GM18951 (cell line): ENCODE measurements around the gene TPD52L2.
A peak's percentile ranks its signal among the peaks of the same experiment; 100 is the strongest.

ENCODE experiments used
- POLR2A ChIP-seq: IDR thresholded peaks from 4 replicates; pipeline ENCODE4 v1.6.1; 2011; ENCODE audit warnings: mild to moderate bottlenecking; ENCODE audit not compliant: insufficient read length, insufficient read depth; ENCODE audit errors: extremely low read depth
- in situ Hi-C: fragments of 300-500 bp; cut with MboI; formaldehyde crosslinking; loops from one replicate; pipeline ENCODE4 v1.12.0; 2022; ENCODE audit warnings: low sequenced_read_pairs, mixed read lengths, inconsistent platforms; ENCODE audit not compliant: unreplicated experiment

The TPD52L2 gene

DNA sequence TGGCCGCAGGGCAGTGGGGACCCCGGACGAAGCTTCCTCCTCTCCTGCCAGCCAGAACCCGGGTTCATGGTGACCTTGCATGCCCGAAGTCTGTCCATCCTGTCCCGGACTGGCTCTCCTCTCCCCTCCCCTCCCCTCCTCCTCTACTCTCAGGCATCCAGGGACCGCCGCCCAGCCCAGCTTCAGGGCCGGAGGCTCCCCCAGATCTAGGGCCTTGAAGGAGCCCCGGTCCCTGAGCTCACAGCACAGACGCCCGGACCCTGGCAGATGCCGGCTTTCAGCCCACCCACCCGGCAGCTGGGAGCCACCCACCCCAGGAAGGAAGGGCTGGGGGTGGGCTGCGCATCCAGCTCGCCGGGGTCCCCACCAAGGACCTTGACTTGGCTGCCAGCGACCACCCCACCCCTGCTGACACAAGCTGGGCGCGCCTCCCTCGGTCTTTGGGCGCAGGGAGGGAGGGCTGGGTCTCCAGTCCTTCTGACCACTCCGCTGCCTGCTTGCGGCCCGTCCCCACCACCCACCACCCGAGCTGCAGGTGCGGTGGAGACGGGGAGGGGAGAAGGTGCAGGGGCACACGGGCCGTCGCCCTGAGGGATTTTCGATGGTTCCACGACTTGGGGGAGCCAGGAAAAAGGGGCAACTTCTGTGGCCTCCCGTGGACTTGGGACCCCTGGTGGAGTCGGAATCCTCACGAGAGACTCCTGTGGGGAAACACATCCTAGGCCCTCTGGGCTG, 9.5 kb upstream of the TPD52L2 start:
- in situ Hi-C loops = no loop called here
- TF ChIP-seq POLR2A = no peak

DNA sequence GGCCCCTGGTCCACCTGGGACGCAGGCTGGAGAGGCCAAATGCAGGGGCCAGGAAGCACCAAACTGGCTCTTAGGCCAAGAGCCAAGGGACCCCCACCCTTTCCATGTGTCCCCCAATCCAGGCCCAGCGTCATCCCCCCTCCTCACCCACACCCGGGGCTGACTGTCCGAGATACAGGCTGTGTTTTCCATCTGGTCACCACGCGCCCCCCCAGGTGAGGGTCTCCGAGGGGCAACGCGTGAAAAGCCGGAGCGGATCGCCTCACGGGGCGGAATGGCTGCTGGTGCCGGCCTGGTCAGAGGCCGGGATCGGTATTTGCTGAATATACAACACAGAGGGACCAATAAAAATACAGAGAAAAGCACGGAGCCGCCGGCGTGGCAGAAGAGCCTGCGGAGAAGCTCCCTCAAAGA, 9.0 kb upstream of the TPD52L2 start:
- in situ Hi-C loops = no loop called here
- no peak for TF ChIP-seq POLR2A

DNA sequence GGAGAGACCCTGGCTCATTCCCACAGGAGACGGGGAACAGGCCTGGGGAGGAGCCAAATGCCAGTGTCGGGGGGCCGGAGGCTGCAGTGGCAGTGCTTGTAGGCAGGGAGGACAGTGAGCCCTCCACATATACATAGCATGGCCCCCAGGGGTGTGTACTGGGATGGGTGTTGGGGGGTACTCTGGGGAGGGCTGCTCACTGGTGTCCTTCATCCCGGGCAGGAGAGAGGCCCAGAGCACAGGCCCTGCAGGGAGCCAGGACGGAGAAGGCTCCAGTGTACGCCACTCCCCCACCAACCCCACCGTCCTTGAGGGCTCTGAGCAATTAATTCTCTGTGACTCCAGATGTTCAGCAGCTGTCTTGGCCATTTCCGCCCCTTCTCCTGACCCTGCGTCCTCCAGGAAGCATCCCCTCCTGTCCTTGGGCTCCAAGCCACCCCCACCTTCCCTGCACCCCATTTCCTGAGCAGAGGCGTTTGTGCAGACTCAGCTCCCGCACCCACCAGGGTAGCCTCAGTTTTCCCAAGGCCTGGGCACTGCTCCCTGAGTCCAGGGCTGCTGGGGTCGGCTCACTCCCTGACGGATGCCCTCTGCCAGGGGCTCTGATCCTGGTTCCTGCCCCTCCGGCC, 7.2 kb upstream of the TPD52L2 start:
- in situ Hi-C loops = no loop called here
- peak; percentile 10 for TF ChIP-seq POLR2A

DNA sequence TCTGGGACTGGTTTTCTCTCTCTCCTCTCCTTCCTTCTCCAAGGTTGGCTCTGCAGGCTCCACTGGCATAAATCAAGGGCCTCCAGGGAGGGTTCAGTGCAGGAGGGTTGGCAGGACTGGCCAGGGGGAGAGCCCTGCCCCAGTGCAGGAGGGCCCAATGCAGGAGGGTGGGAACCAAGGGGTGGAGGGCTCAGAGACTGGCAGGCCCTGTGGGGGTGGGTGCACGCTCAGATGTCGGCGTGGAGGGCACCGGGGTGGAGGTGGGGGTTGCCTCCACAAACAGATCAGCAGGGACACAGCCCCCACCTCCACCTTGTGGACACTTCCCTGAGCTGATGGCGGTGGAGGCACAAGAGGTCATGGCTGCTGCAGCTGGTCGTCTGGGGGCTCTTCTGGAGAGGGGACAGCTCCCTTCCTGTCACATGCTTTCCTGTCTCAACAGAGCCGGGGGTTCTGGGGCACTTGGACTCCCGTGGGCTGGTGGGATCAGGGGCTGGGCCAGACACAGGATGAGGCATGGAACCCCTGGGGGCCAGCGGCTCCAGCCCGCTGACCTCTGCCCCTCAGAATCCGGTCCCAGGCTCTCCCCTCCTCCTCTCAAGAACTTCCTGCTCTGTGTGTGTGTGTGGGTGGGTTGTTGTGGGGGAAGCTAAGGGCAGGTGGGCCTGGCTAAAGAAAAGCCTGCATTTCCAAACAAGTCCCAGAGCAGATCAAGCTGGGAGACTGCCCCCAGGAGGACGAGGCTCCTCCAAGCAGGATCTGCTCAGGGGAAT, 6.5 kb upstream of the TPD52L2 start:
- TF ChIP-seq POLR2A = peak; percentile 2
- in situ Hi-C loops = no loop called here

DNA sequence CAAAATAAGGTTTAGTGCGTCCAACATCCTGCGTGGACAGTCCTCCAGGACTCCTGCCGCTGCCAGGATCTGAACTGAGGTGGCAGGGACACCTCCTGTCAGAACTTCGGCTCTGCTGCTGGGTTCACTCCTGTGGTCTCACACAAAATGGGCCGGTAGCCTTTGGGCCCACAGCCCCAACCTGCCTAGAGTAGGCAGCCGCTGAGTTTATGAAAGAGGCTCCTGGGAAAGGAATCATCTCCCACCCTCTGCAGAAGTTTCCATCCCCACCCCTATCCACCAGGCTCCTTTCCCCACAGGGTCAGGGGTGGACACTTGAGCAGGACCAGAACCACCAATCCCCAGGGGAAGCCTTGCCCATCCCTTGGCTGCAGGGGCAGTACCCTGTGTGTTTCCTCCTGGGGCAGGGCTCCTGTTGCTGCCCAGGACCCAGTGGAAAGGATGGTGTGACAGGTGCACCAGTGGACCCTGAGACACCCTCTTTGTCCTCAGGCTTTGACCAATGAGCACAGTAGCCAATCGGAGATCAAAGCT, 5.8 kb upstream of the TPD52L2 start:
- no peak for TF ChIP-seq POLR2A
- in situ Hi-C loops = no loop called here

DNA sequence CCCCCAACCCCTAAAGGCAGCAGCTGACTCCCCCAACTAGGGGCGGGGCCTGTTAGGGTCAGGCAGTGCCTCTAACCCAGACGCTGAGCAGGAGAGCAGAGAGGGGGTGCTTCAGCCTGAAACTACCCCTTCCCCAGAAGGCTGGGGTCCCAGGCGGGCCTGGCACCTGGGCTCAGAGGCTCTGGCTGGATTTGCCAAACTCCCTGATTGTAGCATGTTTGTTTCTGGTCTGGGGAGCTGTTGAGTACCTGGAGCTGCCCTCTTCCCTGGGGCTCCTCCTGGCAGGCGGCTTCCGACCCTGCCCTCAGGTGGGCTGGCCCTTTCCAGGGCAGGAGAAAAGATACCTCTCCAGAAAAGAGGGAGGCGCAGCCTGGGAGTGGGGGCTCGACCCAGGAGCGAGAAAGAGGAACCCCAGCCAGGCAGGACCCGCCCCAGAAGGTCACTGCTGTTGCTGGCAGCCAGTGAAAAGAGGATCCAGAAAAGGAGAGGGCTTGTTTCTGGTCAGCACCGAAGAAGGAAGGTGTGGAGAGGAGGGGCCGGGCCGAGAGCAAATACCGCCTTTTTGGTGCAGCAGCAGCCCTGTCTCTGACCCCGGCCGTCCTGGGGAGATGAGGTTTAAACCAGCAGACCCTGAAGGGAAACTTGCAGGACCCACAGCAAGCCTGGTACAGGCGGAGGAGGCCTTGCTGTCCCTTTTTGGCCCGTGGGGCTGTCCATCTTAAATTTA, 4.6 kb upstream of the TPD52L2 start:
- no peak for TF ChIP-seq POLR2A
- in situ Hi-C loops = no loop called here

DNA sequence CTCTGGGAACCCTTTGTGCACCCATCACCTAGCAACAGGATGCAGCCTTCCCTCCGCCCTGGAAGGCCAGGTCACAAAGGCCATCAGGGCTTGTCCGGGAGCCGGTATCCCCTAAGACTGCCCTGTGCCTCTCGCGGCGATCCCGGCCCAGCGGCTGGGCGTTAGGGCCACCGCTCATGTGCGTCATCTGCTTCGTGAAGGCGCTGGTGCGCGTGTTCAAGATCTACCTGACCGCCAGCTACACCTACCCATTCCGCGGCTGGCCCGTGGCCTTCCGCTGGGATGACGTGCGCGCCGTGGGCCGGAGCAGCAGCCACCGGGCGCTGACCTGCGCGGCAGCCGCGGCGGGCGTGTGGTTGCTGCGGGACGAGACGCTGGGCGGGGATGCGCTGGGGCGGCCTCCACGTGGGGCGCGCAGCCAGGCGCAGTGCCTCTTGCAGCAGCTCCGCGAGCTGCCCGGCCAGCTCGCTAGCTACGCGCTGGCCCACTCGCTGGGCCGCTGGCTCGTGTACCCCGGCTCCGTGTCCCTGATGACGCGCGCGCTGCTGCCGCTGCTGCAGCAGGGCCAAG, 3.6 kb upstream of the TPD52L2 start, which contains the start of gene ABHD16B:
TSS of gene ABHD16B (plus strand) at position 134 of the 570 bp plus-strand sequence. CDS start at position 177, 43 bp downstream.
- no peak for TF ChIP-seq POLR2A
- in situ Hi-C loops = no loop called here

DNA sequence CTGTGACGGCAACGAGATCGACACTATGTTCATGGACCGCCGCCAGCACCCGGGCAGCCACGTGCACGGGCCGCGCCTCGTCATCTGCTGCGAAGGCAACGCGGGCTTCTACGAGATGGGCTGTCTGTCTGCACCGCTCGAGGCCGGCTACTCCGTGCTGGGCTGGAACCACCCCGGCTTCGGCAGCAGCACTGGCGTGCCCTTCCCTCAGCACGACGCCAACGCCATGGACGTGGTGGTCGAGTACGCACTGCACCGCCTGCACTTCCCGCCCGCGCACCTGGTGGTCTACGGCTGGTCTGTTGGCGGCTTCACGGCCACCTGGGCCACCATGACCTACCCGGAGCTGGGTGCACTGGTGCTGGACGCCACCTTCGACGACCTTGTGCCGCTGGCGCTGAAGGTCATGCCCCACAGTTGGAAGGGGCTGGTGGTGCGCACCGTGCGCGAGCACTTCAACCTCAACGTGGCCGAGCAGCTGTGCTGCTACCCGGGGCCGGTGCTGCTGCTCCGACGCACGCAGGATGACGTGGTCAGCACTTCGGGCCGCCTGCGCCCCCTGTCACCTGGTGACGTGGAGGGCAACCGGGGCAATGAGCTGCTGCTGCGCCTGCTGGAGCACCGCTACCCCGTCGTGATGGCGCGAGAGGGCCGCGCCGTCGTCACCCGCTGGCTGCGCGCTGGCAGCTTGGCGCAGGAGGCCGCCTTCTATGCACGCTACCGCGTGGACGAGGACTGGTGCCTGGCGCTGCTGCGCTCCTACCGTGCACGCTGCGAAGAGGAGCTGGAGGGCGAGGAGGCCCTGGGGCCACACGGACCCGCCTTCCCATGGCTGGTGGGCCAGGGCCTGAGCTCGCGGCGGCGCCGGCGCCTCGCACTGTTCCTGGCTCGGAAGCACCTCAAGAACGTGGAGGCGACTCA, 2.8 kb upstream of the TPD52L2 start:
- in situ Hi-C loops = no loop called here
- no peak for TF ChIP-seq POLR2A

DNA sequence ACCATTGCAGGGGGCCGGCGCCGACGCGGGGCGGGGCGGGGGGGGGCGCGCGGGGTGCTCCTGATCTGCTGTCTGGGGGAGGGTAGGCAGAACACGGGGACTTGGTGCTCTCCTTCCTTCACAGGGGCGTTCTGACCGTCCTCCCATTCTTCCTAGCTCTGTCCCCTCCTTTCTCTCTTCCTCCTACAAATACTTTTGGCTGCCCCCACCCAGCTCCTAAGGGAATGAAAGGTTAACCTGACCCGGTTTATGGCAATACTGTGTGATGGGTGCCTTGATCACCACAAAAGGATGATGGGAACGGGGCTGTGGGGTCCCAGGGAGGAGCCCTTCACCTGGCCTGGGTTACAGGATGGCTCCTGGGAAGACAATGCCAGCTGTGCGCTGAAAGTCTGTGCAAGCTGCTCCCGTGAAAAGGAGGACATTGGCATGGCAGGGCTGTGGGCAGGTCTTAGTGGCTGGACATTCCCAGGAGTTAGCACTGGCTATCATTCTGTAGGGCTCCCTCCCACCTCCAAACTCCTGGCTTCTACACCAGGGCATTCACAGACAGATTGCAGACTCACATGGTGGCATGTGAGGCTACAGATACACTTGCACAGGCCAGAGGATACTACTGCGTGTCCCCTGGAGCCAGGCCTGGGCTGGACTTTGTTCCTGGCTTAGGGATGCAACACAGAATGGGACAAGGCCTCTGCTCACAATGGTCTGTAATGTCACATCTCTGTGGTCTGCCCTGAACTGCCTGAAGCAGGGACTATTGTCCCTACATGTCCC, 1.9 kb upstream of the TPD52L2 start:
- TF ChIP-seq POLR2A = no peak
- in situ Hi-C loops = no loop called here

DNA sequence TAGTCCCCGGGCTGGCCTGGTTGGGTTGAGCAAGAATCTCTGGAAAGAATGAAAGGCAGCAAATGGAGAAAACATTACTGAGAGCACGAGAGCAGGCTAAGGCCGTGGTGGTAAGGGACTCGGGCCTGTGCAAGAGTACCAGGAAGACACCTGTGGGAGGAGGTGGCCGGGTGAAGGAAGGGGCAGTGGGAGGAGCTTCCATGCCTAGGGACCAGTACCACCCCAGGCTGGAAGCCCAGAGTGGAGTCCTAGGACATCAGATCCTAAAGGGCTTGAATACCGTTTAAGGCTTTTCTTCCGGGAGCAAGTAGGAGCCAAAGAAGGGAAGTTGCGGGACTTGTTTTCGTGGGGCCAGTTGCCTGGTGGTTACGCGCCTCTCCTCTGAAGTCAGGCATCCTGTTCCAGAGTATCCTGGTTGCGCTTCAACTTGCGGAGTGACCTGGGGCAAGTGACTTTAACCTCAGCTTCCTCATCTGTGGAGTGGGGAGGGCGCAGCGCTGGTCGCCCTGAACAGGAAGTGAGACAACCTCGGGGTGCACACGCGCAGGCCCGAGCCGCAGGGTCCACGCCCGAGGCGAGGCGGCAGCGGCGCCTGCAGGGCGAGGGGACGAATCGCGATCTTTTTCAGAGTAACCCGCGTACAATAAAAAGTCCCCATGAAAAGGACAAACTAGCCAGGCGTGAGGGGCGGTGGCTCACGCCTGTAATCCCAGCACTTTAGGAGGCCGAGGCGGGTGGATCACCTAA, 1.1 kb upstream of the TPD52L2 start:
- peak; percentile 65 for TF ChIP-seq POLR2A
- in situ Hi-C loops = no loop called here
